GM23338 (cell line): ENCODE data around the gene CORO7. TPM values are rescaled to one million over a fixed set of nuclear protein-coding genes. Genes with fewer than 3 reads are reported as not detected.

Experiments used
- ATAC-seq: fragments of 200-7000 bp; cut with Tn5 transposase; 3 replicates; pipeline ENCODE4 v1.9.1; 2020
- DNase-seq: peaks from one replicate; pipeline ENCODE4 v3.0.0-alpha.2; 2015; ENCODE audit warnings: low spot score
- H2AFZ ChIP-seq: fragments of 200-600 bp; sonication (generic); 2 replicates; pipeline ENCODE4 v1.8.0; 2016; ENCODE audit warnings: antibody characterized with exemption, mild to moderate bottlenecking, moderate library complexity
- H3F3A ChIP-seq: fragments of 200-600 bp; sonication (generic); replicated peaks from 2 replicates; pipeline ENCODE4 v1.8.0; 2017; ENCODE audit warnings: antibody characterized with exemption, mixed run types, low read depth
- H3K27ac ChIP-seq: fragments of 200-600 bp; sonication (generic); 2 replicates; pipeline ENCODE4 v1.6.1; 2016; ENCODE audit warnings: low read depth
- H3K27me3 ChIP-seq: fragments of 200-600 bp; sonication (generic); 2 replicates; pipeline ENCODE4 v1.8.0; 2016; ENCODE audit warnings: mild to moderate bottlenecking, mixed run types, moderate library complexity; ENCODE audit not compliant: insufficient read depth
- H3K36me3 ChIP-seq: fragments of 200-600 bp; sonication (generic); 2 replicates; pipeline ENCODE4 v1.8.0; 2016; ENCODE audit warnings: mild to moderate bottlenecking; ENCODE audit not compliant: insufficient read depth
- H3K4me1 ChIP-seq: fragments of 200-600 bp; sonication (generic); 2 replicates; pipeline ENCODE4 v1.8.0; 2016; ENCODE audit warnings: mild to moderate bottlenecking, moderate library complexity; ENCODE audit not compliant: insufficient read depth
- H3K4me2 ChIP-seq: fragments of 200-600 bp; sonication (generic); 2 replicates; pipeline ENCODE4 v1.7.1; 2017; ENCODE audit warnings: mixed run types
- H3K4me3 ChIP-seq: fragments of 200-600 bp; sonication (generic); 2 replicates; pipeline ENCODE4 v1.6.1; 2016; ENCODE audit warnings: mixed run types
- H3K79me2 ChIP-seq: fragments of 200-600 bp; sonication (generic); replicated peaks from 2 replicates; pipeline ENCODE4 v1.8.0; 2017; ENCODE audit warnings: mild to moderate bottlenecking; ENCODE audit not compliant: insufficient read depth
- H3K9me2 ChIP-seq: fragments of 200-600 bp; sonication (generic); 2 replicates; pipeline ENCODE4 v1.8.0; 2017; ENCODE audit not compliant: insufficient read depth
- H4K20me1 ChIP-seq: fragments of 200-600 bp; sonication (generic); replicated peaks from 2 replicates; pipeline ENCODE4 v1.8.0; 2017; ENCODE audit warnings: mild to moderate bottlenecking; ENCODE audit not compliant: insufficient read depth
- H3K27ac Mint-ChIP-seq: 2 replicates; pipeline ENCODE4 v1.8.0; 2020; ENCODE audit warnings: inconsistent platforms, mild to moderate bottlenecking, moderate library complexity, mixed read lengths
- H3K27me3 Mint-ChIP-seq: 3 replicates; pipeline ENCODE4 v1.8.0; 2022; ENCODE audit warnings: low read depth, mild to moderate bottlenecking, moderate library complexity, mixed read lengths, inconsistent platforms; ENCODE audit not compliant: insufficient read depth, poor library complexity
- H3K36me3 Mint-ChIP-seq: 3 replicates; pipeline ENCODE4 v1.8.0; 2021; ENCODE audit warnings: low read depth, mild to moderate bottlenecking, inconsistent platforms, moderate library complexity, mixed read lengths
- H3K4me1 Mint-ChIP-seq: 3 replicates; pipeline ENCODE4 v1.8.0; 2020; ENCODE audit warnings: mild to moderate bottlenecking, inconsistent platforms, mixed read lengths
- H3K4me3 Mint-ChIP-seq: 3 replicates; pipeline ENCODE4 v1.8.0; 2021; ENCODE audit warnings: moderate library complexity, mild to moderate bottlenecking, inconsistent platforms, mixed read lengths
- H3K9me3 Mint-ChIP-seq: 3 replicates; pipeline ENCODE4 v1.8.0; 2020; ENCODE audit warnings: moderate library complexity, mild to moderate bottlenecking, inconsistent platforms, mixed read lengths
- CTCF ChIP-seq, 2 experiments: fragments of 200-600 bp in 1 of 2; sonication (generic) in 1 of 2; conservative IDR thresholded peaks; 2 replicates each; pipeline versions ENCODE4 v1.5.1 to v1.6.1; 2016 to 2017; ENCODE audit warnings: antibody characterized with exemption in 2 of 2, low read depth in 2 of 2, mild to moderate bottlenecking in 2 of 2, moderate library complexity in 1 of 2
- JUNB ChIP-seq: IDR thresholded peaks from one replicate; pipeline ENCODE4 v1.6.1; 2016; ENCODE audit warnings: antibody characterized with exemption; ENCODE audit not compliant: unreplicated experiment
- REST ChIP-seq: IDR thresholded peaks from one replicate; pipeline ENCODE4 v1.6.1; 2018; ENCODE audit warnings: antibody characterized with exemption; ENCODE audit not compliant: unreplicated experiment
- STAT1 ChIP-seq: IDR thresholded peaks from one replicate; pipeline ENCODE4 v1.6.1; 2016; ENCODE audit warnings: antibody characterized with exemption; ENCODE audit not compliant: unreplicated experiment
- ZNF114 ChIP-seq: fragments of 250-450 bp; sonication (Bioruptor Pico); IDR thresholded peaks from 2 replicates; pipeline ENCODE4 v1.5.0; 2020; ENCODE audit warnings: mild to moderate bottlenecking, moderate library complexity
- ZNF462 ChIP-seq: fragments of 250-450 bp; sonication (Bioruptor Pico); IDR thresholded peaks from 2 replicates; pipeline ENCODE4 v1.5.0; 2020; ENCODE audit warnings: mild to moderate bottlenecking, moderate library complexity
- polyA plus RNA-seq: library from polyadenylated mRNA; unstranded; fragments of >200 nt; fragmentation: Nextera tagmentation; extraction: Ambion mirVana; gene quantifications from 2 replicates; pipeline ENCODE4 v1.2.1, GENCODE V29; 2016
- total RNA-seq: library from RNA; depleted of rRNA; stranded (reverse); fragments of >200 nt; shearing (Covaris generic); gene quantifications from 2 replicates; pipeline ENCODE4 v1.2.3, GENCODE V29; 2014

CORO7 gene
- total and polyA plus RNA-seq, 2 experiments from 2014 or later, result 14.2 to 46.4 TPM

GRCh38 chr16:4320571-4321137 lies 95.7 kb downstream of the CORO7 start:
- Mint-ChIP-seq H3K4me1 (peaks cover 23% of the 10 kb centered on the region), H3K27ac (no peak overlapping the region), H3K27me3 (peaks cover 4% of the 10 kb centered on the region), H3K9me3 (no peaks in the 10 kb centered on the region), H3K36me3 (no peaks in the 10 kb centered on the region), H3K4me3 (no peak overlapping the region)
- no peak overlapping the region for H3K4me3 ChIP-seq
- peaks cover 42% of the 10 kb centered on the region for H3K4me1 ChIP-seq
- H3K27me3 ChIP-seq, result no peaks in the 10 kb centered on the region
- peaks cover 16% of the 10 kb centered on the region; the same call in 1 of the 2 replicates for H4K20me1 ChIP-seq
- no peak overlapping the region for H3K4me2 ChIP-seq
- H3F3A ChIP-seq, result peaks cover 3% of the 10 kb centered on the region
- H3K36me3 ChIP-seq, result no peaks in the 10 kb centered on the region
- no peak overlapping the region for H2AFZ ChIP-seq
- no peak for DNase-seq
- H3K79me2 ChIP-seq, result peaks cover 75% of the 10 kb centered on the region
- no peak overlapping the region for H3K27ac ChIP-seq
- no peaks in the 10 kb centered on the region for H3K9me2 ChIP-seq
- TF ChIP-seq JUNB, result no peak
- no peak for TF ChIP-seq ZNF114 (CRISPR knock-in tag)
- no peak for TF ChIP-seq STAT1
- ATAC-seq, result no peak

DNA sequence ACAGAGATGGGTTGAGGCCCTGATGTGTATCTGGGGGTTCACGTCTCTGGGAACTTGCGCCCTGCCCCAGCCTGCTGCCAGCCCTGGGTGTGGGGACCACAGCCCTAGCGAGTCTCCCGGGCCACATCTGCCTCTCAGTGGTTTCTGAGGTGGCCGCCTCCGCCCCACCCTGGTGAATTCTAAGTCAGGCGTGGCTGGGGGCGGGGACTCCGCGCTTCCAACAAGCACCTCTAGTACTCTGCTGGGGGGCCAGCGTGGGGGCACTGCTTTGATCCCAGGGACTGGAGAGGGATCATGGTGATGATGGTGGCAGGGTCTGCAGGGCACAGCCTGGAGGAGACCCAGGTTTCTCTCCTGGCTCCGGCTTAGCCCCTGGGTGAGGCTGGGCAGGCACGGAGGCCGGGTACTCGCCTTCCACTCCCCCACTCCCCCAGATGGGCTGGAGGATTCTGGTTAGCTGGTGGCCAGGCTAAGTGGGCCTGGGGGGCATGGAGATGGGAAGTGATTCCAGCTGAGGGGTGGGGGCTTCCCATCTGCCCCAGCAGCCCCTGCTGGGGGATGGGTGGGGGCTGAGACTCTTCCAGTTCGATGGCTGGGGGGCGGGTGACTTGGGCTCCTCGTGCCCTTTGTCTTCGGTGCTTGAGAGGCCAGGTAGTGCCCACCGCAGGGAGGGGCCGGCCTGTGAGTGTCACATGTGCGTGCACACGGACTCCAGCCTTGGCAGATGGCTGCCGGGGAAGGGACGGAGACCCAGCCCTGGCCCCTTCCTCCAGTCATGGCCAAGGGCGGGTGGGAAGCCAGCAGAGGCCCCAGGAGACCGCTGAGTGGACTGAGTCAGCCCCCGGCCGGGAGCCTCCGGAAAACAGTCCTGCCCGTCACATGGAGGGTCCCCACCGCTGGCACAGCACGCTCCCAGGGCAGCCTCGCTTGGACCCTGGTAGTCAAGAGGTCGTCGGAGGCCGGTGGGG lies 96.7 kb downstream of the CORO7 start:
- peaks cover 66% of the 10 kb centered on the region for H3K79me2 ChIP-seq
- peaks cover 16% of the 10 kb centered on the region; the same call in 1 of the 2 replicates for H4K20me1 ChIP-seq
- peaks cover 3% of the 10 kb centered on the region for H3K27me3 ChIP-seq
- Mint-ChIP-seq H3K27ac (no peak overlapping the region), H3K4me1 (peaks cover 23% of the 10 kb centered on the region), H3K36me3 (no peaks in the 10 kb centered on the region; the same call in 2 of the 3 replicates), H3K27me3 (peaks cover 6% of the 10 kb centered on the region), H3K9me3 (no peaks in the 10 kb centered on the region; the same call in 2 of the 3 replicates), H3K4me3 (no peak overlapping the region)
- peak overlapping the region; percentile 96; the same call in 1 of the 2 replicates for H3K4me2 ChIP-seq
- H3K27ac ChIP-seq, result no peak overlapping the region
- H3K36me3 ChIP-seq, result no peaks in the 10 kb centered on the region
- H3K4me3 ChIP-seq, result no peak overlapping the region
- H3F3A ChIP-seq, result peaks cover 3% of the 10 kb centered on the region
- no peak for DNase-seq
- H3K9me2 ChIP-seq, result no peaks in the 10 kb centered on the region
- peaks cover 43% of the 10 kb centered on the region for H3K4me1 ChIP-seq
- no peak for ATAC-seq
- no peak overlapping the region for H2AFZ ChIP-seq
- TF ChIP-seq REST, result no peak
- no peak for TF ChIP-seq ZNF462 (CRISPR knock-in tag)
- no peak for TF ChIP-seq JUNB
- TF ChIP-seq CTCF (conservative IDR thresholded peaks at IDR 0.05; ENCODE audit: low read depth in 2 of 2), result no peak
